H1 (cell line): ENCODE measurements around the gene TMEM164. TPM values are rescaled to one million over a fixed set of nuclear protein-coding genes. Genes with fewer than 3 reads are reported as not detected.

Experiments used
- BACH1 ChIP-seq: IDR thresholded peaks from 2 replicates; pipeline ENCODE4 v1.6.1; 2012; ENCODE audit warnings: low read length, improper control_type of control experiment
- CBX8 ChIP-seq: fragments of 300-800, 300-1000 bp; sonication (generic); IDR thresholded peaks from 2 replicates; pipeline ENCODE4 v1.7.1; 2016; ENCODE audit warnings: low read depth, low read length, borderline replicate concordance
- CREB1 ChIP-seq: IDR thresholded peaks from 2 replicates; pipeline ENCODE4 v1.6.1; 2012; ENCODE audit warnings: inconsistent platforms
- E2F6 ChIP-seq: IDR thresholded peaks from 2 replicates; pipeline ENCODE4 v1.6.1; 2012; ENCODE audit warnings: inconsistent platforms
- JUND ChIP-seq: IDR thresholded peaks from 2 replicates; pipeline ENCODE4 v1.6.1; 2011; ENCODE audit warnings: mild to moderate bottlenecking, improper control_type of control experiment, low read length
- KDM4A ChIP-seq: IDR thresholded peaks from one replicate; pipeline ENCODE4 v1.7.1; 2012; ENCODE audit warnings: low read depth, mild to moderate bottlenecking, moderate library complexity, low read length, inconsistent platforms; ENCODE audit not compliant: severe bottlenecking
- NANOG ChIP-seq: IDR thresholded peaks from 2 replicates; pipeline ENCODE4 v1.6.1; 2011; ENCODE audit warnings: low read length, low read depth, mild to moderate bottlenecking, inconsistent platforms; ENCODE audit not compliant: insufficient read depth, poor library complexity, severe bottlenecking
- POU5F1 ChIP-seq: IDR thresholded peaks from 2 replicates; pipeline ENCODE4 v1.6.1; 2011; ENCODE audit warnings: low read depth, mild to moderate bottlenecking, low read length, moderate library complexity
- RNF2 ChIP-seq: fragments of 200-900, 300-1000 bp; sonication (generic); IDR thresholded peaks from 2 replicates; pipeline ENCODE4 v1.7.1; 2016; ENCODE audit warnings: borderline replicate concordance, low read depth, mild to moderate bottlenecking, antibody characterized with exemption, low read length; ENCODE audit not compliant: poor library complexity, severe bottlenecking; ENCODE audit errors: missing control alignments
- SIRT6 ChIP-seq: IDR thresholded peaks from one replicate; pipeline ENCODE4 v1.7.1; 2012; ENCODE audit warnings: low read length, inconsistent platforms
- SP1 ChIP-seq: IDR thresholded peaks from 2 replicates; pipeline ENCODE4 v1.6.1; 2011; ENCODE audit warnings: low read depth, low read length
- polyA plus RNA-seq, 7 experiments: library from polyadenylated mRNA; depleted of rRNA in 3 of 7; stranded (reverse) in 5 of 7; unstranded in 2 of 7; fragments of >200 nt in 5 of 7; fragments of 200-250 nt in 2 of 7; gene quantifications; 1 replicate in 5 of 7; 2 replicates in 1 of 7; 4 replicates in 1 of 7; pipeline versions ENCODE4 v1.2.1 to v1.2.3, GENCODE V29; 2011 to 2013; ENCODE audit warnings: missing spikeins in 2 of 7, mixed read lengths in 2 of 7
- total RNA-seq: library from RNA; stranded (reverse); fragmentation: NEBNext Ultra II Directional; extraction: Animal tissue kit (Norgen Biotek cat#: 25700); gene quantifications from 2 replicates; pipeline ENCODE4 v1.2.1, GENCODE V29; 2021

Gene TMEM164
- total and polyA plus RNA-seq, 2 of the 8 experiments (the other 6 are each of a cell fraction or from before 2014, with no cell fraction given), result 7.3 to 14.8 TPM

- TF ChIP-seq E2F6 (no peak), NANOG (no peak), CBX8 (no peak), POU5F1 (no peak), CREB1 (no peak), JUND (no peak), KDM4A (no peak), RNF2 (no peak), SP1 (no peak), BACH1 (no peak), SIRT6 (no peak)
These were observed 222.2 kb downstream of the TMEM164 start (continued) for GRCh38 chrX:110224926-110225617.
